GM19463 (cell line): ENCODE results near the gene RERE.
"Not testable (repeated sequence)": the region's sequence is repeated elsewhere in the genome, so short reads cannot be mapped to it uniquely, and the experiment has no call there.

Experiments
- ATAC-seq: cut with Tn5 transposase; IDR thresholded peaks from one replicate; pipeline ENCODE4 v1.9.1; 2021; ENCODE audit warnings: mild to moderate bottlenecking, moderate library complexity; ENCODE audit not compliant: unreplicated experiment

RERE gene

GRCh38 chr1:8844501-8845006, 27.1 kb upstream of the RERE start:
- no peak for ATAC-seq

- ATAC-seq: no peak
These were observed 24.0 kb upstream of the RERE start for GRCh38 chr1:8841395-8841794.

- ATAC-seq: no peak
These were observed 22.6 kb upstream of the RERE start for GRCh38 chr1:8839990-8840389.

GRCh38 chr1:8835941-8836643, 18.7 kb upstream of the RERE start:
- no peak for ATAC-seq

- no peak for ATAC-seq
These were observed 13.9 kb upstream of the RERE start for GRCh38 chr1:8831340-8831739.

- ATAC-seq: not testable (repeated sequence)
These were observed 13.3 kb upstream of the RERE start for GRCh38 chr1:8830732-8831131.

GRCh38 chr1:8825985-8826481, 8.6 kb upstream of the RERE start:
- no peak for ATAC-seq

GRCh38 chr1:8823295-8823664, 5.8 kb upstream of the RERE start:
- no peak for ATAC-seq

- ATAC-seq: no peak
These were observed 5.2 kb upstream of the RERE start for GRCh38 chr1:8822373-8823294.

GRCh38 chr1:8821084-8821483, 3.6 kb upstream of the RERE start:
- no peak for ATAC-seq

GRCh38 chr1:8818789-8819188, 1.3 kb upstream of the RERE start:
- ATAC-seq: not testable (repeated sequence)

- ATAC-seq: no peak
These were observed 910 bp upstream of the RERE start for GRCh38 chr1:8818325-8818775.

GRCh38 chr1:8816831-8817411, 519 bp downstream of the RERE start:
- ATAC-seq: no peak

GRCh38 chr1:8816264-8816663, 1.2 kb downstream of the RERE start:
- no peak for ATAC-seq

GRCh38 chr1:8815582-8816151, 1.8 kb downstream of the RERE start:
- ATAC-seq: no peak

GRCh38 chr1:8814865-8815264, 2.6 kb downstream of the RERE start:
- ATAC-seq: no peak

- no peak for ATAC-seq
These were observed 3.4 kb downstream of the RERE start for GRCh38 chr1:8813991-8814390.

- ATAC-seq: no peak
These were observed 4.2 kb downstream of the RERE start for GRCh38 chr1:8813016-8813763.

- no peak for ATAC-seq
These were observed 5.4 kb downstream of the RERE start for GRCh38 chr1:8812081-8812480.

GRCh38 chr1:8810987-8811386, 6.5 kb downstream of the RERE start:
- ATAC-seq: no peak
